Measurements from ENCODE around the gene NLRX1.
"Not testable (repeated sequence)": the region's sequence is repeated elsewhere in the genome, so short reads cannot be mapped to it uniquely, and the experiment has no call there.

DNA sequence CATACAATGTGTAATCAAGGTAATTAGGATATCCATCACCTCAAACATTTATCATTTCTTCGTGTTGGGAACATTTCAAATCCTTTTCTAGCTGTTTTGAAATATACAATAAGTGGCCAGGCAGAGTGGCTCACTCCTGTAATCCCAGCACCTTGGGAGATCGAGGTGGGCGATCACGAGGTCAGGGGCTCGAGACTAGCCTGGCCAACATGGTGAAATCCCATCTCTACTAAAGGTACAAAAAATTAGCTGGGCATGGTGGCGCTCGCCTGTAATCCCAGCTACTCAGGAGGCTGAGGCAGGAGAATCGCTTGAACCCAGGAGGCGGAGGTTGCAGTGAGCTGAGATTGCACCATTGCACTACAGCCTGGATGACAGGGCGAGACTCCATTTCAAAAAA is 29.2 kb upstream of the NLRX1 start:
- TF ChIP-seq, protein P1, sequence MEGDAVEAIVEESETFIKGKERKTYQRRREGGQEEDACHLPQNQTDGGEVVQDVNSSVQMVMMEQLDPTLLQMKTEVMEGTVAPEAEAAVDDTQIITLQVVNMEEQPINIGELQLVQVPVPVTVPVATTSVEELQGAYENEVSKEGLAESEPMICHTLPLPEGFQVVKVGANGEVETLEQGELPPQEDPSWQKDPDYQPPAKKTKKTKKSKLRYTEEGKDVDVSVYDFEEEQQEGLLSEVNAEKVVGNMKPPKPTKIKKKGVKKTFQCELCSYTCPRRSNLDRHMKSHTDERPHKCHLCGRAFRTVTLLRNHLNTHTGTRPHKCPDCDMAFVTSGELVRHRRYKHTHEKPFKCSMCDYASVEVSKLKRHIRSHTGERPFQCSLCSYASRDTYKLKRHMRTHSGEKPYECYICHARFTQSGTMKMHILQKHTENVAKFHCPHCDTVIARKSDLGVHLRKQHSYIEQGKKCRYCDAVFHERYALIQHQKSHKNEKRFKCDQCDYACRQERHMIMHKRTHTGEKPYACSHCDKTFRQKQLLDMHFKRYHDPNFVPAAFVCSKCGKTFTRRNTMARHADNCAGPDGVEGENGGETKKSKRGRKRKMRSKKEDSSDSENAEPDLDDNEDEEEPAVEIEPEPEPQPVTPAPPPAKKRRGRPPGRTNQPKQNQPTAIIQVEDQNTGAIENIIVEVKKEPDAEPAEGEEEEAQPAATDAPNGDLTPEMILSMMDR (IDR thresholded peaks at IDR 0.05) = not testable (repeated sequence)
- TF ChIP-seq POLR2A (IDR thresholded peaks at IDR 0.05) = not testable (repeated sequence)

Measured in body of pancreas (tissue), 4 donors.